Renal cortical epithelial cell (primary cell): Measurements from ENCODE around the gene APOL1. TPM values are rescaled to one million over a fixed set of nuclear protein-coding genes. Genes with fewer than 3 reads are reported as not detected.
"Not testable (repeated sequence)": the region's sequence is repeated elsewhere in the genome, so short reads cannot be mapped to it uniquely, and the experiment has no call there.

Source experiments
- DNase-seq: peaks from one replicate; pipeline ENCODE4 v3.0.0-alpha.2; 2011; ENCODE audit warnings: low read depth
- total RNA-seq: library from RNA; depleted of rRNA; stranded (reverse); fragments of >200 nt; gene quantifications from 2 replicates; pipeline ENCODE4 v1.2.3, GENCODE V29; 2014

APOL1 gene
- 155 and 247 TPM in 2 replicates for total RNA-seq

GRCh38 chr22:36252754-36253522 is at the start of gene APOL1:
Gene APOL1 (plus strand): TSS chr22:36253133. CDS start chr22:36254956, 1,823 bp downstream.
- peak; percentile 62 for DNase-seq

- DNase-seq, result not testable (repeated sequence)
Observed at GRCh38 chr22:36203441-36203840, 49.5 kb upstream of the APOL1 start.

GRCh38 chr22:36204001-36204631 is 48.8 kb upstream of the APOL1 start:
- no peak for DNase-seq

- DNase-seq, result no peak
Observed at GRCh38 chr22:36204632-36205015, 48.3 kb upstream of the APOL1 start.

GRCh38 chr22:36205573-36205972 is 47.4 kb upstream of the APOL1 start:
- not testable (repeated sequence) for DNase-seq

GRCh38 chr22:36206255-36206654 is 46.7 kb upstream of the APOL1 start:
- DNase-seq, result no peak

- peak; percentile 34 for DNase-seq
Observed at GRCh38 chr22:36208162-36208765, 44.7 kb upstream of the APOL1 start.

- DNase-seq, result no peak
Observed at GRCh38 chr22:36208914-36209313, 44.0 kb upstream of the APOL1 start.

GRCh38 chr22:36209488-36209908 is 43.4 kb upstream of the APOL1 start:
- DNase-seq, result not testable (repeated sequence)

- no peak for DNase-seq
Observed at GRCh38 chr22:36210224-36210623, 42.7 kb upstream of the APOL1 start.

- peak; percentile 44 for DNase-seq
Observed at GRCh38 chr22:36211237-36211861, 41.6 kb upstream of the APOL1 start.

GRCh38 chr22:36212901-36213300 is 40.0 kb upstream of the APOL1 start:
- DNase-seq, result no peak

GRCh38 chr22:36213586-36213985 is 39.3 kb upstream of the APOL1 start:
- peak; percentile 50 for DNase-seq

GRCh38 chr22:36215981-36216380 is 37.0 kb upstream of the APOL1 start:
- no peak for DNase-seq

- DNase-seq, result no peak
Observed at GRCh38 chr22:36218648-36219193, 34.2 kb upstream of the APOL1 start.

GRCh38 chr22:36220451-36220921 is 32.4 kb upstream of the APOL1 start:
- no peak for DNase-seq

- DNase-seq, result peak; percentile 47
Observed at GRCh38 chr22:36221799-36222751, 30.9 kb upstream of the APOL1 start.

GRCh38 chr22:36222887-36223450 is 30.0 kb upstream of the APOL1 start:
- DNase-seq, result no peak

- no peak for DNase-seq
Observed at GRCh38 chr22:36223504-36223903, 29.4 kb upstream of the APOL1 start.

- peak; percentile 27 for DNase-seq
Observed at GRCh38 chr22:36224245-36224644, 28.7 kb upstream of the APOL1 start.
